ENCODE data around the gene ASCC1. TPM values are rescaled to one million over a fixed set of nuclear protein-coding genes. Genes with fewer than 3 reads are reported as not detected.
A peak's percentile ranks its signal among the peaks of the same experiment; 100 is the strongest.
"Not testable (repeated sequence)": the region's sequence is repeated elsewhere in the genome, so short reads cannot be mapped to it uniquely, and the experiment has no call there.

ASCC1 gene
- total RNA-seq, 4 donors from 2014 or later = 24.4 to 42.4 (median 35.2) TPM

GRCh38 chr10:72220637-72221036 lies 4.6 kb upstream of the ASCC1 start:
- WGBS, 2 donors (ENCODE audit: low coverage in 1 of 2) = 75 to 78% methylated on average over 7 to 8 of the region's 8 CpGs
- peaks cover 5 to 89% (median 28%) of the 10 kb centered on the region in 3 donors for H3K4me1 ChIP-seq
- TF ChIP-seq EP300 (IDR thresholded peaks at IDR 0.05) (no peak), POLR2A (IDR thresholded peaks at IDR 0.05) (no peak), POLR2AphosphoS5 (IDR thresholded peaks at IDR 0.05) (no peak)
- TF ChIP-seq, protein P1, sequence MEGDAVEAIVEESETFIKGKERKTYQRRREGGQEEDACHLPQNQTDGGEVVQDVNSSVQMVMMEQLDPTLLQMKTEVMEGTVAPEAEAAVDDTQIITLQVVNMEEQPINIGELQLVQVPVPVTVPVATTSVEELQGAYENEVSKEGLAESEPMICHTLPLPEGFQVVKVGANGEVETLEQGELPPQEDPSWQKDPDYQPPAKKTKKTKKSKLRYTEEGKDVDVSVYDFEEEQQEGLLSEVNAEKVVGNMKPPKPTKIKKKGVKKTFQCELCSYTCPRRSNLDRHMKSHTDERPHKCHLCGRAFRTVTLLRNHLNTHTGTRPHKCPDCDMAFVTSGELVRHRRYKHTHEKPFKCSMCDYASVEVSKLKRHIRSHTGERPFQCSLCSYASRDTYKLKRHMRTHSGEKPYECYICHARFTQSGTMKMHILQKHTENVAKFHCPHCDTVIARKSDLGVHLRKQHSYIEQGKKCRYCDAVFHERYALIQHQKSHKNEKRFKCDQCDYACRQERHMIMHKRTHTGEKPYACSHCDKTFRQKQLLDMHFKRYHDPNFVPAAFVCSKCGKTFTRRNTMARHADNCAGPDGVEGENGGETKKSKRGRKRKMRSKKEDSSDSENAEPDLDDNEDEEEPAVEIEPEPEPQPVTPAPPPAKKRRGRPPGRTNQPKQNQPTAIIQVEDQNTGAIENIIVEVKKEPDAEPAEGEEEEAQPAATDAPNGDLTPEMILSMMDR (IDR thresholded peaks at IDR 0.05) = no peak

DNA sequence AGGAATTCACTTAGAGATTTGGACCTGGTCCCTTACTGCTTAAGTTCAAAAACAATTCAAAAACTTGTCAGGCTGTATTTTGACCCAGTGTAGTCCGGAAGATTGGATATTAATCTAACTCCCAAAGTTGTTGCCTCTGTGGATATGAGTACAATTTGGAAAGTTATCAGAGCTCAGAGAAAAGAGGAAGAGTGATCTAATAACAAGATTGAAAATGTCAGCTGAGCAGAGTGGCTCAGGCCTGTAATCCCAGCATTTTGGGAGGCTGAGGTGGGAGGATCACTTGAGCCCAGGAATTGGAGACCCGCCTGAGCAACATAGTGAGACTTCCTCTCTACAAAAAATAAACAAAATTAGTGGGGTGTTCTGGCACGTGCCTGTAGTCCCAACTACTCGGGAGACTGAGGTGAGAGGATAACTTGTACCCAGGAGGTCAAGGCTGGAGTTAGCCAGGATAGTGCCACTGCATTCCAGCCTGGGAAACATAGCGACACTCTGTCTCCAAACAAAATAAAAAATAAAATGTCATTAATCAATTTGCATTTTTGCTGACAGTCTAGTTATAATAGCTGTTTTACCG lies 3.2 kb upstream of the ASCC1 start:
- H3K36me3 ChIP-seq = peaks cover 0 to 22% of the 10 kb centered on the region in 2 donors
- H3K27me3 ChIP-seq = no peaks in the 10 kb centered on the region
- 49 to 51% methylated on average over 5 to 6 of the region's 6 CpGs for WGBS, 2 donors (ENCODE audit: low coverage in 1 of 2)
- H3K4me3 ChIP-seq = no peak overlapping the region
- peak overlapping the region; percentile 43 to 99 (median 86) for H3K27ac ChIP-seq
- peaks cover 5 to 86% (median 31%) of the 10 kb centered on the region in 3 donors for H3K4me1 ChIP-seq
- ATAC-seq = no peak
- H3K9me3 ChIP-seq = no peaks in the 10 kb centered on the region
- no peak for TF ChIP-seq POLR2AphosphoS5 (IDR thresholded peaks at IDR 0.05)
- no peak for TF ChIP-seq POLR2A (IDR thresholded peaks at IDR 0.05)
- TF ChIP-seq, protein P1 (IDR thresholded peaks at IDR 0.05) = no peak
- no peak for TF ChIP-seq EP300 (IDR thresholded peaks at IDR 0.05)

More at GRCh38 chr10:72220637-72221036, 4.6 kb upstream of the ASCC1 start:
- H3K9me3 ChIP-seq = no peaks in the 10 kb centered on the region
- H3K4me3 ChIP-seq = no peak overlapping the region
- ATAC-seq = no peak
- peaks cover 0 to 36% of the 10 kb centered on the region in 2 donors for H3K36me3 ChIP-seq
- H3K27me3 ChIP-seq = no peaks in the 10 kb centered on the region
- peak overlapping the region in 2 of 4 donors; percentile 92 to 99 for H3K27ac ChIP-seq

GRCh38 chr10:72218726-72219125 lies 2.6 kb upstream of the ASCC1 start:
- Histone ChIP-seq H3K27ac (peak overlapping the region; percentile 43 to 99 (median 86)), H3K4me1 (peaks cover 3 to 86% (median 26%) of the 10 kb centered on the region in 3 donors), H3K4me3 (peak overlapping the region in 1 of 2 donors; percentile 9), H3K9me3 (no peaks in the 10 kb centered on the region), H3K27me3 (no peaks in the 10 kb centered on the region), H3K36me3 (peaks cover 0 to 18% of the 10 kb centered on the region in 2 donors)
- TF ChIP-seq POLR2A (IDR thresholded peaks at IDR 0.05) = no peak
- TF ChIP-seq, protein P1 (IDR thresholded peaks at IDR 0.05) = no peak
- TF ChIP-seq POLR2AphosphoS5 (IDR thresholded peaks at IDR 0.05) = no peak
- no peak for TF ChIP-seq EP300 (IDR thresholded peaks at IDR 0.05)
- WGBS, 2 donors (ENCODE audit: low coverage in 1 of 2) = 0 to 14% methylated on average over 2 of the region's 2 CpGs
- no peak for ATAC-seq

DNA sequence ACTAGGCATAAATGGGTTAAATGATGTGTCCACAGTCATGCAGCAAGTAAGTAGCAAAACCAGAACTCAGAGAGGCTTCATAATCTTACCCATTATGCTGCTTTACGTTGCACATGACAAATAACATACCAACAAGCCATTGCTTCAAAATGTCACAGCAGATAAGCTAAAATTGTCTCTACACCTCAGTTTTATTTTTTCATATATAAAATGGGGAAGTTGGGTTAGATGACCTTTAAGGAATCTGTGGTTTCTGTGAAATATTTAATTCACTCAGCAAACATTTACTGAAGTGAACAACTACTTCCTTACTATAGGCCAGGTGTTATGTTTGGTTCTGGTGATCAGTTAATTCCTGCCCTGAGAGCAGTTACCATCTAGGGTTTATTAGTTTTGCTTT lies 2.2 kb upstream of the ASCC1 start:
- ATAC-seq = no peak
- Histone ChIP-seq H3K9me3 (no peaks in the 10 kb centered on the region), H3K27me3 (no peaks in the 10 kb centered on the region), H3K4me3 (peak overlapping the region in 1 of 2 donors; percentile 9), H3K27ac (peak overlapping the region; percentile 43 to 99 (median 86)), H3K4me1 (peaks cover 0 to 86% (median 24%) of the 10 kb centered on the region in 3 donors), H3K36me3 (peaks cover 0 to 18% of the 10 kb centered on the region in 2 donors)
- TF ChIP-seq, protein P1 (IDR thresholded peaks at IDR 0.05) = no peak
- TF ChIP-seq EP300 (IDR thresholded peaks at IDR 0.05) (no peak), POLR2A (IDR thresholded peaks at IDR 0.05) (no peak), POLR2AphosphoS5 (IDR thresholded peaks at IDR 0.05) (no peak)
- 24 to 36% methylated on average over 1 of the region's 1 CpG for WGBS, 2 donors (ENCODE audit: low coverage in 1 of 2)

- peaks cover 0 to 62% of the 10 kb centered on the region in 2 donors for H3K36me3 ChIP-seq
- WGBS, 2 donors (ENCODE audit: low coverage in 1 of 2) = 94 to 100% methylated on average over 1 to 2 of the region's 2 CpGs
These were observed 4.2 kb downstream of the ASCC1 start for GRCh38 chr10:72211832-72212231.

DNA sequence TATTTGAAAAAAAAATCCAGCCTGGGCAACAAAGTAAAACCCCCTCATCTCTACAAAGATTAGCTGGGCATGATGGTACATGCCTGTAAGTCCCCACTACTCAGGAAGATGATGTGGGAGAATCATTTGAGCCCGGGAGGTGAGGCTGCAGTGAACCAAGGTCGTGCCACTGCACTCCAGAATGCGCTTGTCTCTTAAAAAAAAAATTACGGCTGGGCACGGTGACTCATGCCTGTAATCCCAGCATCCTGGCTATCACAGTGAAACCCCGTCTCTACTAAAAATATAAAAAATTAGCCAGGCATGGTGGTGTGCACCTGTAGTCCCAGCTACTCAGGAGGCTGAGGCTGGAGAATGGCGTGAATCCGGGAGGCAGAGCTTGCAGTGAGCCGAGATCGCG lies 4.7 kb downstream of the ASCC1 start:
- not testable (repeated sequence) for H3K27me3 ChIP-seq, ATAC-seq, H3K4me3 ChIP-seq, H3K27ac ChIP-seq, H3K9me3 ChIP-seq
- WGBS, 2 donors (ENCODE audit: low coverage in 1 of 2) = 73 to 95% methylated on average over 5 of the region's 11 CpGs
- peaks cover 0 to 66% of the 10 kb centered on the region in 2 donors for H3K36me3 ChIP-seq
- H3K4me1 ChIP-seq = peaks cover 0 to 34% (median 8%) of the 10 kb centered on the region in 3 donors

More at GRCh38 chr10:72211832-72212231, 4.2 kb downstream of the ASCC1 start:
- not testable (repeated sequence) for H3K9me3 ChIP-seq, H3K27me3 ChIP-seq, ATAC-seq, H3K4me3 ChIP-seq, H3K27ac ChIP-seq
- peaks cover 0 to 37% (median 8%) of the 10 kb centered on the region in 3 donors for H3K4me1 ChIP-seq

DNA sequence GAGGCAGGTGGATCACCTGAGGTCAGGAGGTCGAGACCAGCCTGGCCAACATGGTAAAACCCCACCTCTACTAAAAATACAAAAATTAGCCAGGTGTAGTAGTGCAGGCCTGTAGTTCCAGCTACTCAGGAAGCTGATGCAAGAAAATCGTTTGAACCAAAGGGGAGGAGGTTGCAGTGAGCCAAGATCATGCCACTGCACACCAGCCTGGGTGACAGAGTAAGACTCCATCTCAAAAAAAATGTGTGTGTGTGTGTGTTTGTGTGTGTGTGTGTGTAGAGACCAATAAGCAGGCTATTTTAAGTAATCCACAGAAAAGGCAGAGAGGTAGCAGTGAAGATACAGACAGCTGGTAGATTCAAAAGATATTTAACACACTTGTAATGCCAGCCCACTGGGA lies 7.5 kb downstream of the ASCC1 start:
- H3K4me3 ChIP-seq, ATAC-seq, H3K9me3 ChIP-seq, H3K27ac ChIP-seq, H3K27me3 ChIP-seq: not testable (repeated sequence)
- H3K4me1 ChIP-seq = peaks cover 0 to 15% (median 0%) of the 10 kb centered on the region in 3 donors
- 9 to 63% methylated on average over 1 to 2 of the region's 2 CpGs for WGBS, 2 donors (ENCODE audit: low coverage in 1 of 2)
- peaks cover 0 to 95% of the 10 kb centered on the region in 2 donors for H3K36me3 ChIP-seq

All from gastroesophageal sphincter (tissue), 4 donors.